Measurements from ENCODE around the gene ALPK1. TPM values are rescaled to one million over a fixed set of nuclear protein-coding genes. Genes with fewer than 3 reads are reported as not detected.

The ALPK1 gene
- polyA plus RNA-seq, 1 donor from 2014 or later = 0.10 TPM

DNA sequence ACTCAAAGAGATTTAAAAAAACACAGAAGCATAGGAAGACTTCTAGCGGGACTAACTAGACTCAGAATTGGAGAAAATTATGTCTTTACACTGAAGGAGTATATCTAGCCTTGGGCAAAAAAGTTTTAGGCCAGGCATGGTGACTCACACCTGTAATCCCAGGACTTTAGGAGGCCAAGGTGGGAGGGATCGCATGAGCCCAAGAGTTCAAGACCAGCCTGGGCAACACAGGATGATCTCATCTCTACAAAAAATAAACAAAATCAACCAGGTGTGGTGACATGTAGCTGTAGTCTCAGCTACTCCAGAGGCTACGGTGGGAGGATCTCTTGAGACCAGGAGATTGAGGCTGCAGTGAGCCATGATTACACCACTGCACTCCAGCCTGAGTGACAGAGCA is 119.3 kb downstream of the ALPK1 start:
- TF ChIP-seq CTCF (IDR thresholded peaks at IDR 0.05; ENCODE audit: poor library complexity, severe bottlenecking) = no peak
- H3K4me3 ChIP-seq (ENCODE audit: low read length) = no peak overlapping the region
- H3K9me2 ChIP-seq (ENCODE audit: insufficient read depth, low read length) = no peaks in the 10 kb centered on the region
- no peaks in the 10 kb centered on the region for H3K36me3 ChIP-seq (ENCODE audit: insufficient read depth, low read length)
- H3K27ac ChIP-seq (ENCODE audit: low read length) = no peak overlapping the region
- H3K79me2 ChIP-seq (replicated peaks; ENCODE audit: insufficient read depth, low read length) = no peaks in the 10 kb centered on the region
- H3K9ac ChIP-seq (ENCODE audit: low read length) = no peak overlapping the region
- H3F3A ChIP-seq (ENCODE audit: insufficient read depth, low read length, poor library complexity, severe bottlenecking) = no peaks in the 10 kb centered on the region
- H3K9me3 ChIP-seq (ENCODE audit: low read length) = peaks cover 3% of the 10 kb centered on the region
- H3K4me2 ChIP-seq (ENCODE audit: low read length) = no peak overlapping the region
- no peak overlapping the region for H2AFZ ChIP-seq (ENCODE audit: low read depth, low read length)
- no peaks in the 10 kb centered on the region for H3K27me3 ChIP-seq (ENCODE audit: insufficient read depth, low read depth, low read length)
- no peaks in the 10 kb centered on the region for H4K20me1 ChIP-seq (ENCODE audit: insufficient read depth)

DNA sequence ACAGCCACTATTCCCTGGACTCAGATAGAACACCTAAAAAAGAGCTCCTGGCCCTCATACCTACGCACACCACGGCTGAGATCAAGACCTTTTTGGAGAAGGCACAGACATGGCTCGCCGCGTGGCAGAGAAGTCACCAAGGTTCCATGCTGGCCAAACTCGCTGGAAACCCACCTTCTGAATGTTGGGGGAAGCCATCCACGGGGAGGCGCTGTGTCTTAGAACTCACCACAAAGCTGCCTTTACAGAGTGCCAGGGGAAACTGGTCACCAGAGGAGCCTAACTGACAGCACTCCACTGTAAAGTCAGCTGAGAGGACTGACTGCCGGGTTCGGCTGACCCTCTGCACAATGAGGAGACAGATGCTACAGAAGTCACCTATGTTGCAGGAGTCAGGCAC is 120.9 kb downstream of the ALPK1 start:
- H3K4me3 ChIP-seq (ENCODE audit: low read length) = no peak overlapping the region
- H2AFZ ChIP-seq (ENCODE audit: low read depth, low read length) = no peak overlapping the region
- H4K20me1 ChIP-seq (ENCODE audit: insufficient read depth) = no peaks in the 10 kb centered on the region
- H3K9me3 ChIP-seq (ENCODE audit: low read length) = peaks cover 3% of the 10 kb centered on the region
- TF ChIP-seq POLR2AphosphoS5 (IDR thresholded peaks at IDR 0.05) (no peak), MXI1 (conservative IDR thresholded peaks at IDR 0.05; ENCODE audit: poor library complexity, severe bottlenecking) (no peak), EP300 (conservative IDR thresholded peaks at IDR 0.05; ENCODE audit: poor library complexity, severe bottlenecking) (no peak), SMC3 (conservative IDR thresholded peaks at IDR 0.05; ENCODE audit: poor library complexity) (no peak)
- TF ChIP-seq, protein P1, sequence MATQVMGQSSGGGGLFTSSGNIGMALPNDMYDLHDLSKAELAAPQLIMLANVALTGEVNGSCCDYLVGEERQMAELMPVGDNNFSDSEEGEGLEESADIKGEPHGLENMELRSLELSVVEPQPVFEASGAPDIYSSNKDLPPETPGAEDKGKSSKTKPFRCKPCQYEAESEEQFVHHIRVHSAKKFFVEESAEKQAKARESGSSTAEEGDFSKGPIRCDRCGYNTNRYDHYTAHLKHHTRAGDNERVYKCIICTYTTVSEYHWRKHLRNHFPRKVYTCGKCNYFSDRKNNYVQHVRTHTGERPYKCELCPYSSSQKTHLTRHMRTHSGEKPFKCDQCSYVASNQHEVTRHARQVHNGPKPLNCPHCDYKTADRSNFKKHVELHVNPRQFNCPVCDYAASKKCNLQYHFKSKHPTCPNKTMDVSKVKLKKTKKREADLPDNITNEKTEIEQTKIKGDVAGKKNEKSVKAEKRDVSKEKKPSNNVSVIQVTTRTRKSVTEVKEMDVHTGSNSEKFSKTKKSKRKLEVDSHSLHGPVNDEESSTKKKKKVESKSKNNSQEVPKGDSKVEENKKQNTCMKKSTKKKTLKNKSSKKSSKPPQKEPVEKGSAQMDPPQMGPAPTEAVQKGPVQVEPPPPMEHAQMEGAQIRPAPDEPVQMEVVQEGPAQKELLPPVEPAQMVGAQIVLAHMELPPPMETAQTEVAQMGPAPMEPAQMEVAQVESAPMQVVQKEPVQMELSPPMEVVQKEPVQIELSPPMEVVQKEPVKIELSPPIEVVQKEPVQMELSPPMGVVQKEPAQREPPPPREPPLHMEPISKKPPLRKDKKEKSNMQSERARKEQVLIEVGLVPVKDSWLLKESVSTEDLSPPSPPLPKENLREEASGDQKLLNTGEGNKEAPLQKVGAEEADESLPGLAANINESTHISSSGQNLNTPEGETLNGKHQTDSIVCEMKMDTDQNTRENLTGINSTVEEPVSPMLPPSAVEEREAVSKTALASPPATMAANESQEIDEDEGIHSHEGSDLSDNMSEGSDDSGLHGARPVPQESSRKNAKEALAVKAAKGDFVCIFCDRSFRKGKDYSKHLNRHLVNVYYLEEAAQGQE (IDR thresholded peaks at IDR 0.05; ENCODE audit: borderline replicate concordance) = no peak
- no peaks in the 10 kb centered on the region for H3K79me2 ChIP-seq (replicated peaks; ENCODE audit: insufficient read depth, low read length)
- no peak overlapping the region for H3K27ac ChIP-seq (ENCODE audit: low read length)
- H3K9me2 ChIP-seq (ENCODE audit: insufficient read depth, low read length) = no peaks in the 10 kb centered on the region
- no peaks in the 10 kb centered on the region for H3F3A ChIP-seq (ENCODE audit: insufficient read depth, low read length, poor library complexity, severe bottlenecking)
- no peak overlapping the region for H3K9ac ChIP-seq (ENCODE audit: low read length)
- H3K27me3 ChIP-seq (ENCODE audit: insufficient read depth, low read depth, low read length) = no peaks in the 10 kb centered on the region
- H3K36me3 ChIP-seq (ENCODE audit: insufficient read depth, low read length) = no peaks in the 10 kb centered on the region
- H3K4me2 ChIP-seq (ENCODE audit: low read length) = no peak overlapping the region

- no peak for TF ChIP-seq EZH2 (IDR thresholded peaks at IDR 0.05; ENCODE audit: borderline replicate concordance, insufficient read depth, low read length, poor library complexity, severe bottlenecking)
- no peak for TF ChIP-seq SMC3 (conservative IDR thresholded peaks at IDR 0.05; ENCODE audit: poor library complexity)
- no peak for TF ChIP-seq MXI1 (conservative IDR thresholded peaks at IDR 0.05; ENCODE audit: poor library complexity, severe bottlenecking)
- TF ChIP-seq EP300 (conservative IDR thresholded peaks at IDR 0.05; ENCODE audit: poor library complexity, severe bottlenecking) = no peak
- TF ChIP-seq, protein P1 (IDR thresholded peaks at IDR 0.05; ENCODE audit: borderline replicate concordance) = no peak
- no peak for TF ChIP-seq CTCF (IDR thresholded peaks at IDR 0.05; ENCODE audit: poor library complexity, severe bottlenecking)
- no peak for TF ChIP-seq TAF1 (IDR thresholded peaks at IDR 0.05; ENCODE audit: low read depth)
- no peak for TF ChIP-seq POLR2AphosphoS5 (IDR thresholded peaks at IDR 0.05)
- no peak for TF ChIP-seq RAD21 (conservative IDR thresholded peaks at IDR 0.05)
- no peaks in the 10 kb centered on the region for H3K9me2 ChIP-seq (ENCODE audit: insufficient read depth, low read length)
- H3K4me3 ChIP-seq (ENCODE audit: low read length) = no peak overlapping the region
- H2AFZ ChIP-seq (ENCODE audit: low read depth, low read length) = no peak overlapping the region
- H3K27me3 ChIP-seq (ENCODE audit: insufficient read depth, low read depth, low read length) = no peaks in the 10 kb centered on the region
- H3K9ac ChIP-seq (ENCODE audit: low read length) = no peak overlapping the region
- H3K9me3 ChIP-seq (ENCODE audit: low read length) = peaks cover 3% of the 10 kb centered on the region
- H4K20me1 ChIP-seq (ENCODE audit: insufficient read depth) = no peaks in the 10 kb centered on the region
- no peaks in the 10 kb centered on the region for H3K36me3 ChIP-seq (ENCODE audit: insufficient read depth, low read length)
- no peak overlapping the region for H3K27ac ChIP-seq (ENCODE audit: low read length)
- no peaks in the 10 kb centered on the region for H3K79me2 ChIP-seq (replicated peaks; ENCODE audit: insufficient read depth, low read length)
- no peak overlapping the region for H3K4me2 ChIP-seq (ENCODE audit: low read length)
- H3F3A ChIP-seq (ENCODE audit: insufficient read depth, low read length, poor library complexity, severe bottlenecking) = no peaks in the 10 kb centered on the region
These were observed 124.7 kb downstream of the ALPK1 start for GRCh38 chr4:112421911-112422310.

Measured in neural cell (in vitro differentiated cells).